Esophagus muscularis mucosa (tissue), 4 donors: ENCODE data around the gene FKBP1A.

ENCODE experiments used
- EP300 ChIP-seq: sonication (generic); formaldehyde crosslinking; IDR thresholded peaks from one replicate; pipeline ENCODE4 v1.6.1; 2017; ENCODE audit warnings: antibody characterized with exemption
- POLR2A ChIP-seq: fragments of 450-650 bp; IDR thresholded peaks from one replicate; pipeline ENCODE4 v1.6.1; 2017; ENCODE audit warnings: antibody characterized with exemption, moderate library complexity, mild to moderate bottlenecking, low read depth
- POLR2AphosphoS5 ChIP-seq, 2 donors: sonication (generic); formaldehyde crosslinking; IDR thresholded peaks; one replicate each; pipeline ENCODE4 v1.6.1; 2017; ENCODE audit warnings: antibody characterized with exemption in 2 of 2
- TF ChIP-seq, protein P1 (sequence below), 3 experiments: fragments of 200-600 bp in 2 of 3; fragments of 450-650 bp in 1 of 3; sonication (generic) in 2 of 3; IDR thresholded peaks; one replicate each; pipeline ENCODE4 v1.5.1; 2017 to 2019; ENCODE audit warnings: antibody characterized with exemption in 3 of 3, mild to moderate bottlenecking in 2 of 3, moderate library complexity in 1 of 3

GRCh38 chr20:1401451-1401907, 8.6 kb upstream of the FKBP1A start:
- TF ChIP-seq, protein P1, sequence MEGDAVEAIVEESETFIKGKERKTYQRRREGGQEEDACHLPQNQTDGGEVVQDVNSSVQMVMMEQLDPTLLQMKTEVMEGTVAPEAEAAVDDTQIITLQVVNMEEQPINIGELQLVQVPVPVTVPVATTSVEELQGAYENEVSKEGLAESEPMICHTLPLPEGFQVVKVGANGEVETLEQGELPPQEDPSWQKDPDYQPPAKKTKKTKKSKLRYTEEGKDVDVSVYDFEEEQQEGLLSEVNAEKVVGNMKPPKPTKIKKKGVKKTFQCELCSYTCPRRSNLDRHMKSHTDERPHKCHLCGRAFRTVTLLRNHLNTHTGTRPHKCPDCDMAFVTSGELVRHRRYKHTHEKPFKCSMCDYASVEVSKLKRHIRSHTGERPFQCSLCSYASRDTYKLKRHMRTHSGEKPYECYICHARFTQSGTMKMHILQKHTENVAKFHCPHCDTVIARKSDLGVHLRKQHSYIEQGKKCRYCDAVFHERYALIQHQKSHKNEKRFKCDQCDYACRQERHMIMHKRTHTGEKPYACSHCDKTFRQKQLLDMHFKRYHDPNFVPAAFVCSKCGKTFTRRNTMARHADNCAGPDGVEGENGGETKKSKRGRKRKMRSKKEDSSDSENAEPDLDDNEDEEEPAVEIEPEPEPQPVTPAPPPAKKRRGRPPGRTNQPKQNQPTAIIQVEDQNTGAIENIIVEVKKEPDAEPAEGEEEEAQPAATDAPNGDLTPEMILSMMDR (IDR thresholded peaks at IDR 0.05), result no peak
- TF ChIP-seq EP300 (no peak), POLR2AphosphoS5 (IDR thresholded peaks at IDR 0.05) (no peak), POLR2A (no peak)
